Measurements from ENCODE around the gene PPARG.
"Not testable (repeated sequence)": the region's sequence is repeated elsewhere in the genome, so short reads cannot be mapped to it uniquely, and the experiment has no call there.

Gene PPARG

DNA sequence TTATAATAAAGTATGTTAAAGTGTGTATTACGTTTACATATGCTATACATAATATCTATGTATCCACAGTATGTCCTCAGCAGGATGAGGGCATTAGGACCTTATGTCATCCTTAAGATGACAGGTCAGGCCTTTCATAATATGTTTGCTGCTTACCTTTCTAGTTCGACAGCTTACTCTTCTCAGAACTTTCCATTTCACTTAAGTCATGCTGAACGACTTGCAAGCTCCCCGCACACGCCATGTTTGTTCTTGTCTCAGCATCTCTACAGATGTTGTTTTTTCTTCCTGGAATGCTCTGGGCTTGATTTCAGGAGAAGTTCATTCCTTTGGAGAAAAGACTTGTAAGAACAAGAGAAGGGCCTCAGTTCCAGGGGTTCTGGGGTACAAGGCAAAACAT is 36.0 kb upstream of the PPARG start:
- no peak for TF ChIP-seq CTCF (IDR thresholded peaks at IDR 0.05; ENCODE audit: borderline replicate concordance, insufficient read depth, low read depth, low read length)

DNA sequence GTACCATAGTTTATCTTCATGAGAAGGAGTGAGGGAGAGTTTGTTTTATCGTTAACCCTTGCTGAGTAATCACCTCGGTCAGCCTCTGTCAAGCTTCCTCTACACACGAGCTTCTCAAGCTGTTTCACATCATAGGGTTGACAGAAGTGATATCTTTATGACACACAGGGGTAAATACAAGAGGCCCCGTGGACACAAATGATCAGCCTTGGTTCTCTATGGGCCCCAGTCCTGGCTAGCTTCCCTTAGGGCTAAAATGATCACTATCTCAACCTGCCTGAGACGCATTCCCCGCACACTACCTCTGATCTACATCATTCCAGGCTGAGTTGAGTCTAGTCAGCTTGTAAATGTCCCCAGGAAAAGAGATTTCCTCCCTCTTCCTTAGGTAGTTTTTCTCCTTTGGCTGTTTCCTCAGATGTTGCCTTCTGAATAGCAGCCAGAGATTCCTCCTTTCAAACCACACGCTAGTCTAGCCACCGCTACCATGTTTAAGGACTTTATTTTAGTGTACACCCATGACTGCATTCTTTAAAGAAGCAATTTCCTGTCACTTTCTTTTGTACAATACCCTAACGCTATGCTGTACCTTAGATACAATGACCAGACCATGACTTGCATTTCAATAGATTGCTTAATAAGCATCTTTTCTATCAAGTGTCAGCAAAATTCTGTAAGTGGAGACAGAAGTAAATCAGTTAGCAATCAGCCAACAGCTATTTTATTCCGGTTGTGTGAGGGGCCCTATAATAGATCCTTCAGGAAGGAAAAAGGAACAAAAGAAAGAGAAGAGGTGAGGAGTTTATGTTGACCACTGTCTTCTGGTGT is 35.1 kb upstream of the PPARG start:
- no peak for TF ChIP-seq CTCF (IDR thresholded peaks at IDR 0.05; ENCODE audit: borderline replicate concordance, insufficient read depth, low read depth, low read length)

More for the DNA sequence above, 36.0 kb upstream of the PPARG start:
- H3K4me3 ChIP-seq (ENCODE audit: low read depth, low read length) = no peak overlapping the region

DNA sequence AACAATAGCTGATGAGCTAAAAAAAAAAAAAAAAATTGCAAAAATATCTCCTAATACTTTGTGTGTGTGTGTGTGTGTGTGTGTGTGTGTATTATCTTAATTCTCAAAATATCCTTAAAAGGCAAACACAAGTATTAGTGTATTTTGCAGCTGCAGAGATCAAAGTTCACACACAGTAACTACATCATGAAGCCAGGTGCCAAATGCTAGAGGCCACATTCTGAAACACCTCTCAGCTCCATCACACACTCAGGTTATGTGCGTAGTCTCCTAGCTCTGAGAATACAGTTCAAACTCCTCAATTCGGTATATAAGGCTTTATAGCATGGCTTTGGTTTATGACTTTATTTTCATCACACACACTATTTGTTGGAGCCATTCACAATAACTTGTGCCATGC is 33.5 kb upstream of the PPARG start:
- no peak for TF ChIP-seq CTCF (IDR thresholded peaks at IDR 0.05; ENCODE audit: borderline replicate concordance, insufficient read depth, low read depth, low read length)
- no peak overlapping the region for H3K4me3 ChIP-seq (ENCODE audit: low read depth, low read length)

More for the DNA sequence above, 35.1 kb upstream of the PPARG start:
- H3K4me3 ChIP-seq (ENCODE audit: low read depth, low read length) = no peak overlapping the region

DNA sequence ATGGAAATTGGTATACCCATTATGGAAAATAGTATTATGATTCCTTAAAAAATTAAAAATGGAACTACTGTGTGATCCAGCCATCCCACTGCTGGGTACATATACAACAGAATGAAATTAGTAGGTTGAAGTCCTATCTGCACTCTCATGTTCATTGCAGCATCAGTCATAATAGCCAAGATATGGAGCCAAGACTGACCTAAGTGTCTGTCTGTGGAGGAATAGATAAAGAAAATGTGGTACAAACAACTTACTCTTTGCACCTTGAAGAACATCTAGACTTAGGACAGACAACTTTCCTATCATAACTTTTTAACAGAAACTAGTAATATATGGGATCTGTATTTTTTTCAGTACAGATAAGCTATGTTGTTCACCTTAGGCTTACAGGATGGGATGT is 30.0 kb upstream of the PPARG start:
- no peak overlapping the region for H3K4me3 ChIP-seq (ENCODE audit: low read depth, low read length)
- no peak for TF ChIP-seq CTCF (IDR thresholded peaks at IDR 0.05; ENCODE audit: borderline replicate concordance, insufficient read depth, low read depth, low read length)

GRCh38 chr3:12262173-12262572 is 26.7 kb upstream of the PPARG start:
- not testable (repeated sequence) for H3K4me3 ChIP-seq (ENCODE audit: low read depth, low read length)

DNA sequence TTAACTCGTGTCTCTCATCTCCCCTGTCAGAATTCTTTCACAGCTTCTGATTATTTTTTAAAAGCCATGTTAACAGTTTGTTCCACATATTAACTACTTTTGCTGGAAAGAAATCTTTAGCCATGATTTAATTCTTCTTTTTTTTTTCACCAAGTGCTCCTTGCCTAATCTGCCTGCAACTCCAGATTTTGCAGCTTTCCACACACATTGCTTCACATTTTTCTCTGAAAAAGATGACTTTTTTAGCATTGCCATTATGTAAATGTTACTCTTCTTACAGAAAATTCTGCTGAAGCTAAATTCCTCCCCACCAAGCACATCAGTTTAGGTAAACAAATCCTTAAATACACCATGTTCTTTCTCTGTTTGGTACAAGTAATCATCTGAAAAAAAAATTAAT is 23.4 kb upstream of the PPARG start:
- no peak overlapping the region for H3K4me3 ChIP-seq (ENCODE audit: low read depth, low read length)
- TF ChIP-seq CTCF (IDR thresholded peaks at IDR 0.05; ENCODE audit: borderline replicate concordance, insufficient read depth, low read depth, low read length) = no peak

DNA sequence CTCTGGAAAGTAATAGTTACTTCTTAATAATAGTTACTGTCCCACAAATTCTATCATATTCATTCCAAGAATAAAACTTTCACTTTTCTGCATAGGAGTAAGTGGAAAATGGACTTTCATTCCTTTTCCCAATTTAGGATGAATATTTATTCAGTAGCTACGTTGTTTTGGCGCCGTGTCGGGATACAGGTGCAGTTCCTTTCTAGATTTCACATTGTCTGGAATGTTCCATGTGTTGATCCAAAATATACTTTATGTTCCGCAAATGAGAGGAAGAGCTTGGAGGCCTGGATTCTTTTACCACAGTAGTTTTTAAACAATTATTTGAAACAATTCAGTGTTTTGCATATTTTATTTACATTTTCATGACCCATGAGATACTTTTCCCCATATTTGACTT is 22.8 kb upstream of the PPARG start:
- no peak for TF ChIP-seq CTCF (IDR thresholded peaks at IDR 0.05; ENCODE audit: borderline replicate concordance, insufficient read depth, low read depth, low read length)
- no peak overlapping the region for H3K4me3 ChIP-seq (ENCODE audit: low read depth, low read length)
